ENCODE data around the gene KATNAL2.

Gene KATNAL2

DNA sequence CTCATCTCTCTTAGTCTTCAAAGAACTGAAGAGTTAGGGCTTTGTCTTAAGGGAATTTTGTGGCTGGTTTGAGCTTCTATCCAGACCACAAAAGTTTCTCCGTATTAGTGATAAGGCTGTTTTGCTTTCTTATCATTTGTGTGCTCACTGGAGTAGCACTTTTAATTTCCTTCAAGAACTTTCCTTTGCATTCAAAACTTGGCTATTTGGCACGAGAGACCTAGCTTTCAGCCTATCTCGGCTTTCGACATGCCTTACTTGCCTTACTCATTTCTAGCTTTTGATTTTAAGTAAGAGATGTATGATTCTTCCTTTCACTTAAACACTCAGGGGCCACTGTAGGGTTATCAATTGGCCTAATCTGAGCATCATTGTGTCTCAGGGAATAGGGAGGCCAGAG, 203.0 kb downstream of the KATNAL2 start:
- DNase-seq = no peak

DNA sequence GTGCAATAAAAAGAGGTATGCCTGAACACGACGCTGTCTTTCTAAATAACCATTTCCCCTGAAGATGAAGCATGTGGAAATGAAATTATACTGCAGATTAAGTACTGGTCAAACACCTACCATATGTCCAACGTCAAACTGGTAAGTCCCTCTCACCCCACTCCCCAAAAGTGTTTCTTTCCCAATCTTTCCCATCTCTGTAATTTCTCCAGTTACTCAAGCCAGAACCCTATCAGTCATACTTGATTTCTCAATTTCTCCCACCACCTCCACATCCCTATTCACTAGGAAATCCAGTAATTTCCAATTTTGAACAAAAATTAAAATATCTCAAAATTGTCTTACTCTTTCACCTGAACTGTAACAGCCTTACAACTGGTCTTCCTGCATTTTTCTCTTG, 203.7 kb downstream of the KATNAL2 start:
- no peak for DNase-seq

DNA sequence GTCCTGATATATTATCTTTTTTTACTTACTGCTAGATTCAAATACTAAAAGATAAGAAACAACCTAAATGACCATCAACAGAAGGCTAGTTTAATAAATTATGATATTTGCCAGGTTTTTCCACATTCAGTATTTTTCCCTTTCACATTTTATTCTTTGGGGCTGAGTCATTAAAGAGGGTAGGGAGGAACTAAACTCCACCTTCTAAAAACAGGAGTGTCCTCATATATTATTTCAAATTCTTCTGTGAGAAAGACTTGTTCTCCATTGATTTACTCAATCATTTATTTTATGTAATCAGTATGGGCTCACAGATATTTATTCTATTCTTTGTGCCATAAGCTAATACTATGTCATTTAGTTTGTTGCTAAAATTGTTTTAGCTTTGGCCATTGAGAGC, 223.9 kb downstream of the KATNAL2 start:
- DNase-seq = no peak

DNA sequence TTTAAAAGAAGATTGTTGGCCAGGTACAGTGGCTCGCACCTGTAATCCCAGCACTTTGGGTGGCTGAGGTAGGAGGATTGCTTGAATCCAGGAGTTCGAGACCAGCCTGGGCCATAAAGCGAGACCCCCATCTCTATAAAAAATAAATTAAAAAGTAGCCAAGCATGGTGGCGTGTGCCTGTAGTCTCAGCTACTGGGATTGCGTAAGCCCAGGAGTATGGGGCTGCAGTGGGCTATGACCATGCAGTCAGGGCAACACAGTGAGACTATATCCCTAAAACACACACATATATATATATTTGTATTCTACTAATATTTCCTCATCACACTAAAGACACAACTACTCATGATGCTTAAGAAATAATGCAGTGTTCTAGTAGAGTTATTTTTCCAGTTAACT, 225.8 kb downstream of the KATNAL2 start:
- DNase-seq = no peak

DNA sequence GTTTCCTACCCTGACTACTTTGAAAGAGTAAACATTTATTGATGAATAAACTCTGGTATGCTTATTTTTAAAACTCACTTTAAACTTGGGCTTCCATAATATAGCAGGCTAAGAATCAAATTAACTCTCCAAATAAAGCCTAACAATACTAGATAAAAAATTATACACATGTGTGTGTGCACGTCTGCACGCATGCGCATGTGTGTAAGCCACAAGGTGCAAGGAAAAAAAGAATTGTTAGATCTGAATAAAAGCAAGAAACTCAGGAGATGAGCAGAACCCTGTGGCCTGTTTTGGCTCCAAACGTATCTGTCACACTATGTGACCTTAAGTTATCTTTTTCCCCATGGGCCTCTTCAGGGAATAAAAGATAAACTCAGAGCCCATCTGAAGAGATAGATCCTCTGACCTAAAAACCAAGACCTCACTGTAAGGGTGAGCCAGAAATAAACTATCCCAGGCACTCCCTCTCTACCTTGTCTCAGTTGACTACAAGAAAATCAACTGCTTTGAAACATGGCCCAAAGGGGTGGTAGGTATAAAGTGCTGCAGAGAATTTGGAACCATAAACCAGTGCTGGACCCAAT, 226.6 kb downstream of the KATNAL2 start:
- DNase-seq = no peak

DNA sequence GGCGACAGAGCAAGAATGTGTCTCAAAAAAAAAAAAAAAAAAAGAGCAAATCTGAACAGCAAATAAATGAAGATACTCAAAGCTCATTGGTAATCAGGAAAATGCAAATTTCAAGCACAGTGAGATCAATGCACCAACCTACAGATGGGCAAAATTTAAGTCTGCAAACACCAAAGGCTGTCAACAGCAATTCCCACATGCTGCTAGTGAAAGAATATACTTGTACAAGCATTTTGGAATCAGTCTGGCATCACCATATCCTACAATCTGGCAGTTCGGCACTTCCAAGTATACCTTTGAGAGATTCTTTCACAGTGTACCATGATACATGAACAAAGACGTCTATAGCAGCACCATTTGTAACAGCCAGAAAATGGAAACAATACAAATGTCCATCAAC, 228.8 kb downstream of the KATNAL2 start:
- no peak for DNase-seq

DNA sequence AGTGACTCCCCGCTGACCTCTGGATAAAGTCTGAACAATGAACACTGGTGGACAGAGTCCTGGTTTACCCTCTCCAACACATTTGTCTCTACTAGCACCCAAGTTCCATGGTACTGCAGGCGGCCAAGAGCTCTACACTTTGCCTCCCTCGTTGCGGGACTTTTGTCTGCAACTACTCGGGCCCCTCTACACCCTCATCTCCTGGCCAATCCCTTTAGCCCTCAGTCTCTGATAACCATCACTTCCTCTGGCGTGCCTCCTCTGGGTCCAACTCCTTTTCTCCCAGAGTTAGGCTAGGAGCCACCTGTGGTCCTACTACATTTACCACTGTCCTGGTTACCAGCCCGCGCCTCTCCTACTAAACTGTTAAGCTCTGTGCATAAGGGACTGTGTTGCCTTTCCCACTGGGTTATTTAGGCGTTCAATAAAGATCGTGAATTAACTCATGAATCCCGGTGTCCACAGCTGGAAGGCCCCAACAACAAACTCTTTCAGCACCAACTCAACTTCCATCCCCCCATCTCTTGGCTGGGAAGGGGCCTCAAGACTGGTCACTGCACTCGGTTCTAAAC, 232.1 kb downstream of the KATNAL2 start:
- DNase-seq = peak; percentile 27

DNA sequence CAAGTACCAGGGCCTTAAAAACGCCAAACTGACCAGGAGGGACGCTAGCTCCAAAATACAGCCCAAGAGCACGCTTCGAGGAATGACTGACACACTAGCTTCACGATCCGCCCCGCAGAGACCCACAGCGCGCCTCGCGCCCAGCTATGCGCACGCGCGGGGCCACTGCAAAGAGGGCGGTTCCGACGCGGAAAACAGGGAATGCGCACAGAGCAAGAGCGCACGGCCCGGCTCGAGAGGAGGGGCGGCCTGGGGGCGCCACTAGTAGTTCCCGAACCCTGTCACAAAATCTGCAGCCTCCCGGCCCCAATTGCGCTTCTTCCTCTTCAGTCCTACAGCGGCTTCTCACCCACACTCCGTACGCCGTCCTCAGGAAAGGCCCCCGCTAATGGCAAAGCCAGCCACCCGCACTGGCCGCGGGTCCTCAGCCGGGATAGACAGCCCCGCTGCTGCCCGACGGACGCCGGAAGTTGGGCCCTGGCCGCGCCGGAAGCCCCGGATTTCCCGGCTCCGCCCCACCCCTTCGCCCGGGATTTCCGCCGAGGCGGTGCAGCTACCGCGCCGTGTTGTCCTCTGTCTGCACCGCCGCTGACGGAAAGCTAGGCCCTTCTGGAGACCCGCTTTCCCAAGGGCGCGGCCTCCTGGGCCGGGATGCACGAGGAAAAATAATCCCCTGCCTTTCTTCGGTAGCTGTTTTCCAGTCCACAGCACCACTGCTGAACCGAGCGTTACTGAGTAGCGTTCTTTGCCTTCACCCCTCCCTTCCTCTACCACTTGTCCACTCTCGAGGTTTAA, 232.8 kb downstream of the KATNAL2 start, which contains the start of gene HDHD2:
TSS of gene HDHD2 (minus strand) at position 472 of the 795 bp plus-strand sequence. CDS start 14,061 bp downstream, outside the sequence.
- DNase-seq = peak; percentile 73

DNA sequence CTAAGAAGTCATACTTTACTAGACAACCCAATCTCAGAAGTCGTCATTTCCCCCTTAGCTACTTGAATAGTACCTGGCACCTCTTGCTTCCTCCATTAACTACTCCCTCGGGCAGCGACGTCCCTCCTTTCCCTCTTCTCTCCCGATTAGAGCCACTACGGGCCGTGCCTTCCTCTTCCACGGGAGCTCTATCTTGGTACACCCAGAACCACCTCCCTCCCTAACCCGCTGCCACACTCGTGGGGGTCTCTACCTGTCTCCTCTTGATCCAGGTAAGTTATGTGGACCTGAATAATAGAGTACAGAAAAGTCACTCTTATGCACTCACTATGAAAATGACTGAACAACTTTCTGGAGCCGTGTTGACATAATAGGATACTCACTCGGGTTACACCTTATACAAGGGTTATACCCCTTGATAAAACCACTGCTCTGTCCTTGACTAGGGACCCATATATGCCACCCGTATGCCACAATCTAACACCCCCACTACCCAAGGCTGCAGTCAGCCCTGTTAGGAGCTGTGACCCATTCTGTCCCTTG, 233.5 kb downstream of the KATNAL2 start:
- peak; percentile 41 for DNase-seq

DNA sequence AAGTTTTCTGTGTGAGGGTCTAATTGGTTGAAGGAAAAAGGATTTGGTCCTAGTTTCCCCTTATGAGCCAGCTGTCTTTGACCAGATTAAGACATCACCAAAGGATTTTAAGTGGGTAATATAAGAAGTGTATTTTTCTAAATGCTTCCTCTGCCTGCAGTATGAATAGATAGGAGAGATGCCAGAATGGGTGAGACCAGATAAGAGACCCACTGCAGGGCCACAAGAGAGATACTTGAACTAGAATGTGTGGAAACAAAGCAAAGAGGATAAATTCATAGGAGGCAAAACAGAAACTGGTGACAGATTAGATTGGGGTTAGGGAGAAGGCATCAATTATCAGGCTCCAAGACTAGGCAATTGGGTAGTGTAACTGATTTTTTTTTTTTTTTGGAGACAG, 234.0 kb downstream of the KATNAL2 start:
- DNase-seq = no peak

Measured in SHP77 treated with DMSO at 0.1 percent for 48 hours (cell line).